ENCODE data around the gene IKZF2.

DNA sequence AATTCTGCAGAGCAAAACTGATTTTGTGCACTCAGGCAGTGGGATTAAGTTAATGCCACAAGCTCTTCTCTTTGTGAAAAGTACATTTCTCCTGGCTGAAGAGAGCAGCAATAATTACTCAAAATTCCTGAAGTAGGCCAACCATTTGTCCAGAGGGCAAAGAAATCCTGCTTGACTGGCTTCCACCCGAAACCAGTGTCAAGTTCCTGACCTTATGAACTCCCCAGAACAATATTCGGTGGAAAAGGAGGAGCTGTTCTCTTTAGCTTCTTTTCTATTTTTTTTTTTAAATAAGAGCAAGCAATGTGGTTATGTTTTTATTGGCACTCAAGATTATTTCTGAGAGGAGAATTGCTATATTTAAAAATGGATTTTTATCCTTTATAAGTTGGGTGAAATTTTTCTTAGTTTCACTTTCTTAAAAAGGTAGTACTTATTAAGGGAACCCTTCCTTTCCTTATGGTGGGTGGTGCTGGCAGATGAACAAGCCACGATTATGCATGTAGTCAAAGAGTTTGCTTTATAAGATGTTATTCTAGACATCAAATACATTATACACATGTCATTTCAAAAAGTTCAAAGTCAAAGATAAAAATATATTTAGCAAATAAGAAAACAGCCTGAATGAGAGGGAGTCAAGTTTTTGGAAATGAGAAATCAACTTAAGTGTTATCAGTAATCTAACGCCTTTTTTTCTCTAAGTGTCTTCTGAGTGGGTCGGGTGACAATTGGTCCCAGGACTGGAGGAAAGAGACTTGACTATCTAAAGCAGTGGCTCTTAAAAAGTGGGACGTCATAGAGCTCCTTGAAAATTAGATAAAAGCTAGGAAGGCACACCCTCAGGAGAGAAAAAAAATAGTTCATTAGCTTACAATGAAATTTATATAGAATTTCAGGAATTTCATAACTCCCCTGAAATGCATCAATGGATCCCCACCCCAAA lies 194.5 kb downstream of the IKZF2 start:
- TF ChIP-seq CREB1 (CRISPR knock-in tag; IDR thresholded peaks at IDR 0.05; ENCODE audit: low read depth) (no peak), CTCF (conservative IDR thresholded peaks at IDR 0.05; ENCODE audit: low read depth in 2 of 2) (no peak)
